ENCODE measurements around the gene MFNG.

The MFNG gene

DNA sequence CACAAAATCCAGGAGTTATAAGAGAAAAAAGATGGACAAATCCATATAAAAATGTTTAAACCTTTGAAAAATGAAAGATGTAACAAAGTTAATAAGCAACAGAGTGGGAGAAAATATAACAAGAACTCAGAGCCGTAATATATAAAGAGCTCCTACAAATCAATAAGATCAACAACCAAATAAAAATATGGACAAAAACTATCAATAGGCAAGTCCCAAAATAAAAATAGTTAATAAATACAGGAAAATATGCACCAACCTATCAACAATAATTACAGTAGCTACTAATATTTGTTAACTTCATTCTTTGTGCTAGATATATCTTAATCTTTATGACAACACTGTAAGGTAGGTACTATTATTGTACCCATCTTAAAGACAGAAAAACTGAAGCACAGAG lies 30.3 kb upstream of the MFNG start:
- Histone ChIP-seq H3K36me3 (ENCODE audit: control insufficient read depth in 2 of 2, insufficient read depth in 1 of 2, low read length in 2 of 2) (peaks cover 0 to 28% of the 10 kb centered on the region in 2 experiments; a peak in 2 of 3 replicates), H3K27ac (ENCODE audit: extremely low read depth, low read depth, low read length) (no peak overlapping the region), H3K4me3 (ENCODE audit: low read depth, low read length) (no peak overlapping the region), H3K9me3 (ENCODE audit: control insufficient read depth, insufficient read depth, low read depth, low read length) (no peaks in the 10 kb centered on the region), H3K4me1 (ENCODE audit: control insufficient read depth, insufficient read depth, low read length) (peaks cover 11% of the 10 kb centered on the region)
- POLR2A ChIA-PET: no interaction called here
- CTCF ChIA-PET: interaction anchor here (0.6 to 1.3 kb wide), 7 partner anchors 15 to 91 kb away, joined by 3 to 6 read pairs (median 3); no protein-coding TSS in a partner anchor
- TF ChIP-seq, protein P1, sequence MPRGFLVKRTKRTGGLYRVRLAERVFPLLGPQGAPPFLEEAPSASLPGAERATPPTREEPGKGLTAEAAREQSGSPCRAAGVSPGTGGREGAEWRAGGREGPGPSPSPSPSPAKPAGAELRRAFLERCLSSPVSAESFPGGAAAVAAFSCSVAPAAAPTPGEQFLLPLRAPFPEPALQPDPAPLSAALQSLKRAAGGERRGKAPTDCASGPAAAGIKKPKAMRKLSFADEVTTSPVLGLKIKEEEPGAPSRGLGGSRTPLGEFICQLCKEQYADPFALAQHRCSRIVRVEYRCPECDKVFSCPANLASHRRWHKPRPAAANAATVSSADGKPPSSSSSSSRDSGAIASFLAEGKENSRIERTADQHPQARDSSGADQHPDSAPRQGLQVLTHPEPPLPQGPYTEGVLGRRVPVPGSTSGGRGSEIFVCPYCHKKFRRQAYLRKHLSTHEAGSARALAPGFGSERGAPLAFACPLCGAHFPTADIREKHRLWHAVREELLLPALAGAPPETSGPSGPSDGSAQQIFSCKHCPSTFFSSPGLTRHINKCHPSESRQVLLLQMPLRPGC (tag by site-specific recombination; IDR thresholded peaks at IDR 0.05): no peak
- TF ChIP-seq, protein P2, sequence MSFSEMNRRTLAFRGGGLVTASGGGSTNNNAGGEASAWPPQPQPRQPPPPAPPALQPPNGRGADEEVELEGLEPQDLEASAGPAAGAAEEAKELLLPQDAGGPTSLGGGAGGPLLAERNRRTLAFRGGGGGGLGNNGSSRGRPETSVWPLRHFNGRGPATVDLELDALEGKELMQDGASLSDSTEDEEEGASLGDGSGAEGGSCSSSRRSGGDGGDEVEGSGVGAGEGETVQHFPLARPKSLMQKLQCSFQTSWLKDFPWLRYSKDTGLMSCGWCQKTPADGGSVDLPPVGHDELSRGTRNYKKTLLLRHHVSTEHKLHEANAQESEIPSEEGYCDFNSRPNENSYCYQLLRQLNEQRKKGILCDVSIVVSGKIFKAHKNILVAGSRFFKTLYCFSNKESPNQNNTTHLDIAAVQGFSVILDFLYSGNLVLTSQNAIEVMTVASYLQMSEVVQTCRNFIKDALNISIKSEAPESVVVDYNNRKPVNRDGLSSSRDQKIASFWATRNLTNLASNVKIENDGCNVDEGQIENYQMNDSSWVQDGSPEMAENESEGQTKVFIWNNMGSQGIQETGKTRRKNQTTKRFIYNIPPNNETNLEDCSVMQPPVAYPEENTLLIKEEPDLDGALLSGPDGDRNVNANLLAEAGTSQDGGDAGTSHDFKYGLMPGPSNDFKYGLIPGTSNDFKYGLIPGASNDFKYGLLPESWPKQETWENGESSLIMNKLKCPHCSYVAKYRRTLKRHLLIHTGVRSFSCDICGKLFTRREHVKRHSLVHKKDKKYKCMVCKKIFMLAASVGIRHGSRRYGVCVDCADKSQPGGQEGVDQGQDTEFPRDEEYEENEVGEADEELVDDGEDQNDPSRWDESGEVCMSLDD (tag by site-specific recombination; IDR thresholded peaks at IDR 0.05): no peak
- no peak for TF ChIP-seq MEIS1 (CRISPR knock-in tag; IDR thresholded peaks at IDR 0.05; ENCODE audit: borderline replicate concordance)
- TF ChIP-seq ZNF623 (tag by site-specific recombination; IDR thresholded peaks at IDR 0.05): no peak
- TF ChIP-seq, protein P3, sequence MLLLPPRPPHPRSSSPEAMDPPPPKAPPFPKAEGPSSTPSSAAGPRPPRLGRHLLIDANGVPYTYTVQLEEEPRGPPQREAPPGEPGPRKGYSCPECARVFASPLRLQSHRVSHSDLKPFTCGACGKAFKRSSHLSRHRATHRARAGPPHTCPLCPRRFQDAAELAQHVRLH (tag by site-specific recombination; IDR thresholded peaks at IDR 0.05): 0 out of 2 replicates have a peak, but pooled peaks have one; percentile 66
- TF ChIP-seq ZNF274 (IDR thresholded peaks at IDR 0.05; ENCODE audit: low read length): no peak
- no peak for TF ChIP-seq ZNF274 (tag by site-specific recombination; IDR thresholded peaks at IDR 0.05; ENCODE audit: borderline replicate concordance)
- TF ChIP-seq, protein P4, sequence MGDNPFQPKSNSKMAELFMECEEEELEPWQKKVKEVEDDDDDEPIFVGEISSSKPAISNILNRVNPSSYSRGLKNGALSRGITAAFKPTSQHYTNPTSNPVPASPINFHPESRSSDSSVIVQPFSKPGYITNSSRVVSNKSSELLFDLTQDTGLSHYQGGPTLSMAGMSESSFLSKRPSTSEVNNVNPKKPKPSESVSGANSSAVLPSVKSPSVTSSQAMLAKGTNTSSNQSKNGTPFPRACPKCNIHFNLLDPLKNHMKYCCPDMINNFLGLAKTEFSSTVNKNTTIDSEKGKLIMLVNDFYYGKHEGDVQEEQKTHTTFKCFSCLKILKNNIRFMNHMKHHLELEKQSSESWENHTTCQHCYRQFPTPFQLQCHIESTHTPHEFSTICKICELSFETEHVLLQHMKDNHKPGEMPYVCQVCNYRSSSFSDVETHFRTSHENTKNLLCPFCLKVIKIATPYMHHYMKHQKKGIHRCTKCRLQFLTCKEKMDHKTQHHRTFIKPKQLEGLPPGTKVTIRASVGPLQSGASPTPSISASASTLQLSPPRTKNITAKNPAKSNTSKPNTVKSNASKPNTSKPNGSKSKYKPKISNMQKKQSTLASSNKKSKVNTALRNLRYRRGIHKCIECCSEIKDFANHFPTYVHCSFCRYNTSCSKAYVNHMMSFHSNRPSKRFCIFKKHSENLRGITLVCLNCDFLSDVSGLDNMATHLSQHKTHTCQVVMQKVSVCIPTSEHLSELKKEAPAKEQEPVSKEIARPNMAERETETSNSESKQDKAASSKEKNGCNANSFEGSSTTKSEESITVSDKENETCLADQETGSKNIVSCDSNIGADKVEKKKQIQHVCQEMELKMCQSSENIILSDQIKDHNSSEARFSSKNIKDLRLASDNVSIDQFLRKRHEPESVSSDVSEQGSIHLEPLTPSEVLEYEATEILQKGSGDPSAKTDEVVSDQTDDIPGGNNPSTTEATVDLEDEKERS (tag by site-specific recombination; IDR thresholded peaks at IDR 0.05): 0 out of 2 replicates have a peak, but pooled peaks have one; percentile 49
- TF ChIP-seq KLF8 (tag by site-specific recombination; IDR thresholded peaks at IDR 0.05): 0 out of 2 replicates have a peak, but pooled peaks have one; percentile 19

DNA sequence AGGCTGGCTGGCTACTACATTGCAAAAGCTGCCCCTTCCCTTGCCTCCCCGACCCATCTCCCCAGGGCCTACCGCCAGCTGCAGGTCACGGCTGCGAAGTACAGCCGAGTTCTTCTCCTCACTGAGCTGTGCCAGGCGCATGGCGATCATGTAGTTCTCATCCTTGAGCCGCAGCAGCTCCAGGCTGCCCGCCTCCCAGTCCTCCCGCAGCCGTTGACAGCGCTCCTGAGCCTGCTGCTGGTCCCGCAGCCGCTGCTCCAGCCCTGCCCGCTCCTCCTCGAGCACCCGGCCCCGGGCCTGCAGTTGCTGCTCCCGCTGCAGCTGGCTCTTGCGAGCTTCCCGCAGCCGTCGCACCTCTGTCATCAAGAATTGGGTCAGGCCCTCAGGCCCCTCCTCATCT lies 29.7 kb upstream of the MFNG start:
- no peak overlapping the region for H3K27ac ChIP-seq (ENCODE audit: extremely low read depth, low read depth, low read length)
- POLR2A ChIA-PET: no interaction called here
- CTCF ChIA-PET: interaction anchor here (0.6 to 1.3 kb wide), 7 partner anchors 18 to 91 kb away, joined by 3 to 6 read pairs (median 4); no protein-coding TSS in a partner anchor

More for the DNA sequence above, 29.7 kb upstream of the MFNG start:
- H3K9me3 ChIP-seq (ENCODE audit: control insufficient read depth, insufficient read depth, low read depth, low read length): no peaks in the 10 kb centered on the region
- TF ChIP-seq, protein P5, sequence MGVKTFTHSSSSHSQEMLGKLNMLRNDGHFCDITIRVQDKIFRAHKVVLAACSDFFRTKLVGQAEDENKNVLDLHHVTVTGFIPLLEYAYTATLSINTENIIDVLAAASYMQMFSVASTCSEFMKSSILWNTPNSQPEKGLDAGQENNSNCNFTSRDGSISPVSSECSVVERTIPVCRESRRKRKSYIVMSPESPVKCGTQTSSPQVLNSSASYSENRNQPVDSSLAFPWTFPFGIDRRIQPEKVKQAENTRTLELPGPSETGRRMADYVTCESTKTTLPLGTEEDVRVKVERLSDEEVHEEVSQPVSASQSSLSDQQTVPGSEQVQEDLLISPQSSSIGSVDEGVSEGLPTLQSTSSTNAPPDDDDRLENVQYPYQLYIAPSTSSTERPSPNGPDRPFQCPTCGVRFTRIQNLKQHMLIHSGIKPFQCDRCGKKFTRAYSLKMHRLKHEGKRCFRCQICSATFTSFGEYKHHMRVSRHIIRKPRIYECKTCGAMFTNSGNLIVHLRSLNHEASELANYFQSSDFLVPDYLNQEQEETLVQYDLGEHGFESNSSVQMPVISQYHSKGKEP (tag by site-specific recombination; IDR thresholded peaks at IDR 0.05): peak; percentile 67
- TF ChIP-seq, protein P6, sequence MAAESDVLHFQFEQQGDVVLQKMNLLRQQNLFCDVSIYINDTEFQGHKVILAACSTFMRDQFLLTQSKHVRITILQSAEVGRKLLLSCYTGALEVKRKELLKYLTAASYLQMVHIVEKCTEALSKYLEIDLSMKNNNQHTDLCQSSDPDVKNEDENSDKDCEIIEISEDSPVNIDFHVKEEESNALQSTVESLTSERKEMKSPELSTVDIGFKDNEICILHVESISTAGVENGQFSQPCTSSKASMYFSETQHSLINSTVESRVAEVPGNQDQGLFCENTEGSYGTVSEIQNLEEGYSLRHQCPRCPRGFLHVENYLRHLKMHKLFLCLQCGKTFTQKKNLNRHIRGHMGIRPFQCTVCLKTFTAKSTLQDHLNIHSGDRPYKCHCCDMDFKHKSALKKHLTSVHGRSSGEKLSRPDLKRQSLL (tag by site-specific recombination; IDR thresholded peaks at IDR 0.05): peak; percentile 93; the same call in 1 of the 2 replicates
- TF ChIP-seq, protein P7, sequence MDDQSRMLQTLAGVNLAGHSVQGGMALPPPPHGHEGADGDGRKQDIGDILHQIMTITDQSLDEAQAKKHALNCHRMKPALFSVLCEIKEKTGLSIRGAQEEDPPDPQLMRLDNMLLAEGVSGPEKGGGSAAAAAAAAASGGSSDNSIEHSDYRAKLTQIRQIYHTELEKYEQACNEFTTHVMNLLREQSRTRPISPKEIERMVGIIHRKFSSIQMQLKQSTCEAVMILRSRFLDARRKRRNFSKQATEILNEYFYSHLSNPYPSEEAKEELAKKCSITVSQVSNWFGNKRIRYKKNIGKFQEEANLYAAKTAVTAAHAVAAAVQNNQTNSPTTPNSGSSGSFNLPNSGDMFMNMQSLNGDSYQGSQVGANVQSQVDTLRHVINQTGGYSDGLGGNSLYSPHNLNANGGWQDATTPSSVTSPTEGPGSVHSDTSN (CRISPR knock-in tag; IDR thresholded peaks at IDR 0.05): no peak
- TF ChIP-seq EGR2 (tag by site-specific recombination; IDR thresholded peaks at IDR 0.05; ENCODE audit: low read depth) (no peak), KLF1 (tag by site-specific recombination; IDR thresholded peaks at IDR 0.05) (no peak)
- no peak overlapping the region for H3K4me3 ChIP-seq (ENCODE audit: low read depth, low read length)
- peaks cover 11% of the 10 kb centered on the region for H3K4me1 ChIP-seq (ENCODE audit: control insufficient read depth, insufficient read depth, low read length)
- peaks cover 0 to 28% of the 10 kb centered on the region in 2 experiments; a peak in 2 of 3 replicates for H3K36me3 ChIP-seq (ENCODE audit: control insufficient read depth in 2 of 2, insufficient read depth in 1 of 2, low read length in 2 of 2)
